ENCODE data around the gene MRPL20.
"Not testable (repeated sequence)": the region's sequence is repeated elsewhere in the genome, so short reads cannot be mapped to it uniquely, and the experiment has no call there.

GRCh38 chr1:1370094-1370493, 37.0 kb downstream of the MRPL20 start:
- TF ChIP-seq CTCF, EZH2 (IDR thresholded peaks at IDR 0.05): not testable (repeated sequence)

Measured in neural progenitor cell (in vitro differentiated cells).